ENCODE data around the gene OCA2.

The OCA2 gene

GRCh38 chr15:27873828-27874227, 225.3 kb downstream of the OCA2 start:
- TF ChIP-seq CTCF (IDR thresholded peaks at IDR 0.05; ENCODE audit: control insufficient read depth, extremely low read depth, insufficient read depth) = no peak
- no peak for DNase-seq (ENCODE audit: low read depth)
- no peak overlapping the region for H3K4me3 ChIP-seq (ENCODE audit: low read depth, low read length)

GRCh38 chr15:27873039-27873438, 226.1 kb downstream of the OCA2 start:
- H3K4me3 ChIP-seq (ENCODE audit: low read depth, low read length) = no peak overlapping the region
- TF ChIP-seq CTCF (IDR thresholded peaks at IDR 0.05; ENCODE audit: control insufficient read depth, extremely low read depth, insufficient read depth) = no peak
- DNase-seq (ENCODE audit: low read depth) = no peak

GRCh38 chr15:27872355-27872754, 226.8 kb downstream of the OCA2 start:
- no peak overlapping the region for H3K4me3 ChIP-seq (ENCODE audit: low read depth, low read length)
- no peak for DNase-seq (ENCODE audit: low read depth)

GRCh38 chr15:27871902-27872260, 227.2 kb downstream of the OCA2 start:
- TF ChIP-seq CTCF (IDR thresholded peaks at IDR 0.05; ENCODE audit: control insufficient read depth, extremely low read depth, insufficient read depth) = no peak
- no peak for DNase-seq (ENCODE audit: low read depth)
- H3K4me3 ChIP-seq (ENCODE audit: low read depth, low read length) = no peak overlapping the region

More at GRCh38 chr15:27872355-27872754, 226.8 kb downstream of the OCA2 start:
- TF ChIP-seq CTCF (IDR thresholded peaks at IDR 0.05; ENCODE audit: control insufficient read depth, extremely low read depth, insufficient read depth) = no peak

GRCh38 chr15:27871078-27871901, 227.8 kb downstream of the OCA2 start:
- no peak for TF ChIP-seq CTCF (IDR thresholded peaks at IDR 0.05; ENCODE audit: control insufficient read depth, extremely low read depth, insufficient read depth)
- no peak overlapping the region for H3K4me3 ChIP-seq (ENCODE audit: low read depth, low read length)
- DNase-seq (ENCODE audit: low read depth) = no peak

GRCh38 chr15:27870320-27870719, 228.8 kb downstream of the OCA2 start:
- no peak for DNase-seq (ENCODE audit: low read depth)
- TF ChIP-seq CTCF (IDR thresholded peaks at IDR 0.05; ENCODE audit: control insufficient read depth, extremely low read depth, insufficient read depth) = no peak
- no peak overlapping the region for H3K4me3 ChIP-seq (ENCODE audit: low read depth, low read length)

Data from LNCaP clone FGC (cell line).